ENCODE data around the gene MGAT5B.
"Not testable (repeated sequence)": the region's sequence is repeated elsewhere in the genome, so short reads cannot be mapped to it uniquely, and the experiment has no call there.

Gene MGAT5B

GRCh38 chr17:76868176-76868668 is at the start of gene MGAT5B:
Gene MGAT5B (plus strand): TSS chr17:76868404. CDS start chr17:76869030, 626 bp downstream.
- peak; percentile 95 for DNase-seq (ENCODE audit: low spot score)

DNA sequence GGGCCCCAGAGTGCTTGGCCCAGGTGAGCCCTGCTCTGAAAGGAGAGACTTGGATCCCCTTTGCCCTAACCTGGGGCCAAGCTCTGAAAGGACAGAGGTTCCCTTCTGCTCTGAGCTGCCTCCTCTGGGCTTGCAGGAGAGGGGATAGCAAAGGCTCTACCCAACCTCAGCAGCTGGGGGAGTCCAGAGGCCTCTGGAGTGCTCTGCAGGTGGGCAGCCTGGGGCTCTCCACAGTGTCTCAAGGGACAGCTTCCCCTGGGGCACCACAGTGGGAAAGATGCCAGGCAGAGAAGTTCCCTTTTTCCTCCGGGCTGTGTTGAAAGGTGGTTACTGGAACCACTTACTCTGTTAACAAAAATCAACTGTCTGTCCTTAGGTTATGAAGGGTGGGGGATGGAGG is 48.2 kb upstream of the MGAT5B start:
- DNase-seq (ENCODE audit: low spot score), result no peak

GRCh38 chr17:76820561-76820960 is 47.6 kb upstream of the MGAT5B start:
- DNase-seq (ENCODE audit: low spot score), result no peak

- no peak for DNase-seq (ENCODE audit: low spot score)
Observed at GRCh38 chr17:76822184-76822778, 45.9 kb upstream of the MGAT5B start.

GRCh38 chr17:76824093-76824492 is 44.1 kb upstream of the MGAT5B start:
- DNase-seq (ENCODE audit: low spot score), result no peak

GRCh38 chr17:76826330-76827068 is 41.7 kb upstream of the MGAT5B start:
- DNase-seq (ENCODE audit: low spot score), result no peak

- no peak for DNase-seq (ENCODE audit: low spot score)
Observed at GRCh38 chr17:76827736-76828135, 40.5 kb upstream of the MGAT5B start.

GRCh38 chr17:76830987-76831715 is 37.1 kb upstream of the MGAT5B start:
- DNase-seq (ENCODE audit: low spot score), result no peak

DNA sequence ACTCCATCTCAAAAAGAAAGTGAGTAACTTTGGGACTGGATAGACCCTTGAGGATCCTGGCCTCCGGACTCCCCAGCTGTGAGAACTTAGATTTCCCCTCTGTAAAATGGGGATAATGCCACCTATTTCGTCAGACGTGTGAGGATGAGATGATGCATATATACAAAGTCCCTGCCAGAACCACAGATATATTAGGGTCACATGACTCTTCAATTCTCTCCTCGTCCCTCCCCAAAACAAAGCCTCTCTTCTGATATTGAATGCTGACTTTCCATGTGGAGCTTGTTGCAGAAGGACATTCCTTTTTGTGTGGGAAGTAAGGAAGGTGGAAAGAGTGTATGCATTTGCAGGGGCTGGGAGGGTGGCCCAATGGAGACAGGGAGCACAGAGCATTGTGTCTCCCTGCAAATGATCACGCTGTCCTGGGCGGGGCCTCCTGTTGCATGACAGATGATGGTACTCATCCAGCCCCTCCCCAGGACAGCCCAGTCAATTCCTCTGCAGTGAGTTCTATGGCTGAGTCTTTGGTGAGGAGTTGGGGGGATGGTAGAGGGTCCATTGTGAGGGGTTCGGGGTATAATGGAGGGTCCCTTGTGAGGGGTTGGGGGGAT is 35.1 kb upstream of the MGAT5B start:
- no peak for DNase-seq (ENCODE audit: low spot score)

- DNase-seq (ENCODE audit: low spot score), result no peak
Observed at GRCh38 chr17:76833747-76834146, 34.5 kb upstream of the MGAT5B start.

- no peak for DNase-seq (ENCODE audit: low spot score)
Observed at GRCh38 chr17:76834870-76835269, 33.3 kb upstream of the MGAT5B start.

DNA sequence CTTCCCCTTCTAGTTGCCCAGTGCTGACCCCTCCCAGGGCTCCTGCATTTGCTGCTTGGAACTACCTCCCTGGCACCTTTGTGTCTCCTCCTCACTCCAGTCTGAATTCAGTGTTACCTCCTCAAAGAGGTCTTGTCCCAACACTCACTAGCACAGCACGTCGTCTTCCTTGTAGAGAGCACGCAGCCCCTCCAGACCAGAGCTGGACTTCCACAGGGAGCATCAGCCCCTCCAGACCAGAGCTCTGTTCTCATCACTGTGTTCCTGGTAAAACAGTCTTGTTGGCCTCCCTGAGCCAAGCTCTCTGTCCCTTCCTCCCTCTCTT is 27.8 kb upstream of the MGAT5B start:
- no peak for DNase-seq (ENCODE audit: low spot score)

- no peak for DNase-seq (ENCODE audit: low spot score)
Observed at GRCh38 chr17:76840884-76841775, 27.1 kb upstream of the MGAT5B start.

DNA sequence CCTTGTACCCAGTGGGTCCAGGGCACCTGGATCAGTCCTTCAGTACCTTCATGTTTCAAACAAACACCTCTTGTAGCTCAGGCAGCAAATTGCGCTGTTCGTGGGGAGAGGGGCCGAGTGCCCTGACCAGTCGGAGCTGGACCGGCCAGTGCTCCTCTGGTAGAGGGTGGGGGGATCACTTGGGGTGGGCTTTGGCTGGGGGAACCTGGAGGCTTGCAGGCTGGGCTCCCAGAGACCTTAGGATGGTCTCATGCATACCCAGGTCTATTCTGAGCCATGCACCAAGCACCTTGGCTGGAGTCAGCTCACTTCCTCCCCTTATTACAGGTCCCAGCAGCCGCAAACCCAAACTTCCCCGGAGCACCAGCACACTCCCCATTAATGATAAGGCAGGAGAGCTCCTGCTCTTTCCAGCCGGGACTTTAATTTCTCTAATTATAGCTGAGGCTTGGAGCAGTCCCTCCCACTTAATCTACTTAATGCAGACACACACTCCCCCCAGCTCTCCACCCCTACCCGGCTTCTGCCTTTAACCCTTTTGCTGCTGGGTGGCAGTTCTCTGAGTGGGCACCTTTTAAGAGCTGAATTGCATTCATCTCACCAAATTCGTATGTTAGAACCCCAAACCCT is 26.3 kb upstream of the MGAT5B start:
- peak; percentile 65 for DNase-seq (ENCODE audit: low spot score)

GRCh38 chr17:76843068-76843467 is 25.1 kb upstream of the MGAT5B start:
- DNase-seq (ENCODE audit: low spot score), result not testable (repeated sequence)

GRCh38 chr17:76843703-76844484 is 24.3 kb upstream of the MGAT5B start:
- no peak for DNase-seq (ENCODE audit: low spot score)

DNA sequence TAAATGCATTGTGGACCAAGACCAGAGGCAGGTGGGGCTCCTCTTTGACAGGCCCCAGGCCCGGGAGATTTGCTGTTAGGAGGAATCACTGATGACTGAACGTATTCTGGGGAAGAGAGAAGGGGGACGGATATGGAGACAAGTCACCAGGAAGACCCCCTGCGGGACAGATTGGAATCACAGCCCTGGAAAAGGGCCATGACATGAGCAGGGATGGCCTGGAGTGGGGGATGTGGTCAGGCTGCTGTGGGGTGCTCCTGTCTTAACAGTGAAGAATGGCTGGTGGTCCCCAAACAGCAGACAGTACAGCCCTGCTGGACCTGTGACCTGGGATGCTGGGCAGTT is 23.7 kb upstream of the MGAT5B start:
- DNase-seq (ENCODE audit: low spot score), result no peak

- DNase-seq (ENCODE audit: low spot score), result no peak
Observed at GRCh38 chr17:76844846-76845245, 23.4 kb upstream of the MGAT5B start.

DNA sequence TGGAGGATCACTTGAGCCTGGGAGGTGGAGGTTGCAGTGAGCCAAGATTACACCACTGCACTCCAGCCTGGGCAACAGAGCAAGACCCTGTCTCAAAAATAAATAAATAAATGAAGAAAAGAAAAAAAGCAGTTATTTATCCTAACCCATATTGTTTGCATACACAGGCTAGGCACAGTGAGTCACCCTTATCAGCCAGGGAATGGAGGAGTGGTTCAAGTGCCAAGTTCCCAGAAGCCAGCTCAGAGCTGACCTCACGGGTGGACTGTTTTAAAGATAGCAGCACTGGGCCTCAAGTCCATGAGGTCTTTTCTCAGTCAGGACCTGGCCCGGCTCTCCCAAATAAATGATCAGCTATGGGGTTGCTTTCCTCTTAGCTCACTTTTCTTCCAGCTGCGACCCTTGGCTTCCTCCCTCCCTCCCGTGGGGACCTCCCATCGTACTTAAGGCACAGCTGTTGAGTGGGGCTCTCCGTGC is 22.6 kb upstream of the MGAT5B start:
- DNase-seq (ENCODE audit: low spot score), result no peak

DNA sequence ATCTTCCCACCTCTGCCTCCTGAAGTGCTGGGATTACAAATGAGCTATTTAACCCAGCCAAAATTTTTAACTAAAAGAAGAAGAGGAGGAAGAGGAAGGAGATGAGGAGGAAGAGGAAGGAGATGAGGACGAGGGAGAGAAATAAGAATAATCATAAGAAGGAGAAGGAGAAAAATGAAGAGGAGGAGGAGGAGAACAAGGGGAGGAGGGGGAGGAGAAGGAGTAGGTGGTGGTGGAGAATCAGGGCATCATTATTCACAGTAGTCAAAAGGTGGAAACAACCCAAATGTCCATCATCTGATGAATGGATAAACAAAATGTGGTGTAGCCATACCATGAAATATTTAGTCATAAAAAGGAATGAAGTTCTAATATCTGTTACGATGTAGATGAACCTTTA is 21.2 kb upstream of the MGAT5B start:
- DNase-seq (ENCODE audit: low spot score), result no peak
